Measurements from ENCODE around the gene TDRD12. TPM values are rescaled to one million over a fixed set of nuclear protein-coding genes. Genes with fewer than 3 reads are reported as not detected.

TDRD12 gene
- total and polyA plus RNA-seq, 2 of the 13 experiments (the other 11 are each of a cell fraction or from before 2014, with no cell fraction given): 0.03 to 0.40 TPM

GRCh38 chr19:32674153-32674930 lies 45.2 kb upstream of the TDRD12 start (continued):
- no peak for TF ChIP-seq BRF2 (CRISPR knock-in tag; IDR thresholded peaks at IDR 0.05)
- TF ChIP-seq PHF5A (CRISPR knock-in tag; IDR thresholded peaks at IDR 0.05; ENCODE audit: low read depth, unreplicated experiment): no peak
- no peak for TF ChIP-seq ZNF382 (CRISPR knock-in tag; IDR thresholded peaks at IDR 0.05; ENCODE audit: borderline replicate concordance)
- TF ChIP-seq ESRRA (CRISPR knock-in tag; IDR thresholded peaks at IDR 0.05; ENCODE audit: low read depth): no peak
- no peak for TF ChIP-seq HMG20A (CRISPR knock-in tag; IDR thresholded peaks at IDR 0.05; ENCODE audit: borderline replicate concordance)
- TF ChIP-seq NFYC (CRISPR knock-in tag; IDR thresholded peaks at IDR 0.05): no peak
- TF ChIP-seq CAMTA2 (CRISPR knock-in tag; IDR thresholded peaks at IDR 0.05; ENCODE audit: borderline replicate concordance): no peak
- no peak for TF ChIP-seq ZSCAN20 (CRISPR knock-in tag; IDR thresholded peaks at IDR 0.05; ENCODE audit: borderline replicate concordance)
- 0 out of 2 replicates have a peak, but pooled peaks have one; percentile 23 for TF ChIP-seq ZNF747 (CRISPR knock-in tag; IDR thresholded peaks at IDR 0.05; ENCODE audit: borderline replicate concordance)
- TF ChIP-seq ZIK1 (CRISPR knock-in tag; IDR thresholded peaks at IDR 0.05; ENCODE audit: borderline replicate concordance, low read depth): no peak
- no peak for TF ChIP-seq ZNF709 (CRISPR knock-in tag; IDR thresholded peaks at IDR 0.05)
- peak; percentile 39; the same call in 1 of the 2 replicates for TF ChIP-seq ZNF276 (CRISPR knock-in tag; IDR thresholded peaks at IDR 0.05; ENCODE audit: low read depth)
- TF ChIP-seq ZNF749 (CRISPR knock-in tag; IDR thresholded peaks at IDR 0.05; ENCODE audit: borderline replicate concordance): peak; percentile 34; the same call in 1 of the 2 replicates
- no peak for TF ChIP-seq ZNF652 (CRISPR knock-in tag; IDR thresholded peaks at IDR 0.05; ENCODE audit: borderline replicate concordance, low read depth)
- 0 out of 2 replicates have a peak, but pooled peaks have one; percentile 6 for TF ChIP-seq RFXAP (CRISPR knock-in tag; IDR thresholded peaks at IDR 0.05; ENCODE audit: borderline replicate concordance)
- TF ChIP-seq SOX13 (IDR thresholded peaks at IDR 0.05): no peak
- TF ChIP-seq SOX13 (CRISPR knock-in tag; conservative IDR thresholded peaks at IDR 0.05 in 1 of 2, IDR thresholded peaks at IDR 0.05 in 1 of 2): no peak
- TF ChIP-seq ZBTB2 (CRISPR knock-in tag; IDR thresholded peaks at IDR 0.05; ENCODE audit: low read depth): 0 out of 2 replicates have a peak, but pooled peaks have one; percentile 43
- TF ChIP-seq ZNF550 (CRISPR knock-in tag; IDR thresholded peaks at IDR 0.05; ENCODE audit: borderline replicate concordance): no peak
- TF ChIP-seq ZNF770 (CRISPR knock-in tag; IDR thresholded peaks at IDR 0.05): peak; percentile 7; the same call in 1 of the 2 replicates
- no peak for TF ChIP-seq ZNF33B (CRISPR knock-in tag; IDR thresholded peaks at IDR 0.05)

All from HepG2 (cell line).